CD4-positive, alpha-beta memory T cell (primary cell): ENCODE data around the gene APOL2. TPM values are rescaled to one million over a fixed set of nuclear protein-coding genes. Genes with fewer than 3 reads are reported as not detected.
A peak's percentile ranks its signal among the peaks of the same experiment; 100 is the strongest.
"Not testable (repeated sequence)": the region's sequence is repeated elsewhere in the genome, so short reads cannot be mapped to it uniquely, and the experiment has no call there.

Experiments used
- CTCF ChIA-PET: fragments of 350-600 bp; sonication (Branson Sonifier 250); formaldehyde crosslinking; loops from one replicate; lab custom pipeline; 2021; ENCODE audit warnings: inconsistent platforms; ENCODE audit not compliant: partially characterized antibody; lab: Charles Lee
- POLR2A ChIA-PET: fragments of 350-600 bp; sonication (Branson Sonifier 250); formaldehyde crosslinking; loops from one replicate; lab custom pipeline; 2021; ENCODE audit not compliant: partially characterized antibody; lab: Charles Lee
- DNase-seq, 5 donors: peaks; one replicate each; pipeline versions ENCODE4 v3.0.0 to v3.0.0-alpha.2; 2020 to 2022; ENCODE audit warnings: mixed read lengths in 1 of 5
- H3K27ac ChIP-seq: one replicate; pipeline ENCODE4 v1.7.0; 2013; ENCODE audit warnings: low read depth, low read length
- H3K27me3 ChIP-seq: 2 replicates; pipeline ENCODE4 v1.7.0; 2013; ENCODE audit warnings: mild to moderate bottlenecking, low read length, moderate library complexity; ENCODE audit not compliant: insufficient read depth
- H3K36me3 ChIP-seq: 2 replicates; pipeline ENCODE4 v1.7.0; 2013; ENCODE audit warnings: mild to moderate bottlenecking, low read length, moderate library complexity; ENCODE audit not compliant: insufficient read depth
- H3K4me1 ChIP-seq: 2 replicates; pipeline ENCODE4 v1.7.0; 2013; ENCODE audit warnings: mild to moderate bottlenecking, low read length, moderate library complexity; ENCODE audit not compliant: insufficient read depth
- H3K4me3 ChIP-seq, 2 donors: one replicate each; pipeline ENCODE4 v1.7.0; 2013; ENCODE audit warnings: low read length in 2 of 2, mild to moderate bottlenecking in 1 of 2
- H3K9me3 ChIP-seq, 2 donors: one replicate each; pipeline ENCODE4 v1.7.0; 2013; ENCODE audit warnings: low read length in 2 of 2, control low read depth in 1 of 2; ENCODE audit not compliant: control insufficient read depth in 1 of 2
- H3K27ac Mint-ChIP-seq, 7 donors: one replicate each; pipeline ENCODE4 v1.8.0; 2020 to 2021; ENCODE audit warnings: mixed read lengths in 7 of 7, mild to moderate bottlenecking in 6 of 7, inconsistent platforms in 3 of 7, moderate library complexity in 3 of 7
- H3K27me3 Mint-ChIP-seq, 2 donors: one replicate each; pipeline ENCODE4 v1.8.0; 2020 to 2021; ENCODE audit warnings: mixed read lengths in 2 of 2
- H3K36me3 Mint-ChIP-seq, 2 donors: one replicate each; pipeline ENCODE4 v1.8.0; 2020 to 2021; ENCODE audit warnings: mixed read lengths in 2 of 2, inconsistent platforms in 1 of 2, mild to moderate bottlenecking in 1 of 2
- H3K4me1 Mint-ChIP-seq, 4 donors: one replicate each; pipeline ENCODE4 v1.8.0; 2020 to 2021; ENCODE audit warnings: mixed read lengths in 4 of 4, mild to moderate bottlenecking in 1 of 4
- H3K4me3 Mint-ChIP-seq, 8 donors: one replicate each; pipeline ENCODE4 v1.8.0; 2020 to 2021; ENCODE audit warnings: mixed read lengths in 8 of 8, mild to moderate bottlenecking in 7 of 8, moderate library complexity in 6 of 8, inconsistent platforms in 3 of 8
- H3K9me3 Mint-ChIP-seq, 8 donors: one replicate each; pipeline ENCODE4 v1.8.0; 2020 to 2021; ENCODE audit warnings: mixed read lengths in 8 of 8, mild to moderate bottlenecking in 5 of 8, inconsistent platforms in 3 of 8, moderate library complexity in 1 of 8
- intact Hi-C: fragments of 100-400 bp; cut with micrococcal nuclease; formaldehyde crosslinking; loops from one replicate; pipeline ENCODE4 v1.15.1; 2023
- polyA plus RNA-seq, 2 donors: library from polyadenylated mRNA; unstranded; fragments of 300-500 nt; fragmentation: Illumina TruSeq; gene quantifications; one replicate each; pipeline ENCODE4 v1.2.3, GENCODE V29; 2021
- total RNA-seq, 2 experiments: library from RNA; stranded (reverse); gene quantifications; one replicate each; pipeline ENCODE4 v1.2.3, GENCODE V29; 2021

The APOL2 gene
- total and polyA plus RNA-seq, 4 experiments from 2014 or later, result 24.4 to 103 (median 61.7) TPM

- H3K27ac Mint-ChIP-seq, result peak overlapping the region in 1 of 7 donors; percentile 74
- CTCF ChIA-PET, H3K4me1 ChIP-seq, intact Hi-C loops, DNase-seq, POLR2A ChIA-PET, H3K9me3 Mint-ChIP-seq, H3K9me3 ChIP-seq, H3K4me3 ChIP-seq, H3K4me3 Mint-ChIP-seq, H3K4me1 Mint-ChIP-seq, H3K36me3 ChIP-seq, H3K36me3 Mint-ChIP-seq, H3K27me3 ChIP-seq, H3K27ac ChIP-seq: not testable (repeated sequence)
- peaks cover 5 to 16% of the 10 kb centered on the region in 2 donors for H3K27me3 Mint-ChIP-seq
Measured at GRCh38 chr22:36202906-36203305, 36.4 kb downstream of the APOL2 start.

- Mint-ChIP-seq H3K4me1 (peaks cover 2 to 16% (median 5%) of the 10 kb centered on the region in 4 donors), H3K9me3 (no peaks in the 10 kb centered on the region), H3K4me3 (no peak within 1 kb of the TSS), H3K27ac (no peak within 1 kb of the TSS), H3K36me3 (no peaks in the 10 kb centered on the region), H3K27me3 (peaks cover 5 to 16% of the 10 kb centered on the region in 2 donors)
- ChIA-PET POLR2A (no interaction called here), CTCF (interaction anchor here (0.7 kb wide), 1 partner anchor 285 kb away, joined by 3 read pairs; no protein-coding TSS in a partner anchor)
- DNase-seq, result no peak
- no peaks in the 10 kb centered on the region for H3K27me3 ChIP-seq
- intact Hi-C loops, result no loop called here
- H3K27ac ChIP-seq, result no peak within 1 kb of the TSS
- H3K4me3 ChIP-seq, result no peak within 1 kb of the TSS
- no peaks in the 10 kb centered on the region for H3K9me3 ChIP-seq
- H3K36me3 ChIP-seq, result no peaks in the 10 kb centered on the region
- H3K4me1 ChIP-seq, result no peaks in the 10 kb centered on the region
Measured at GRCh38 chr22:36201630-36202319, 37.6 kb downstream of the APOL2 start, which contains the start of gene APOL4. Gene APOL4, minus strand, starts transcription at chr22:36201809. Its CDS starts 75 bp downstream, at chr22:36201734.

GRCh38 chr22:36201025-36201424 lies 38.3 kb downstream of the APOL2 start:
- H3K36me3 ChIP-seq, H3K27ac Mint-ChIP-seq, H3K9me3 ChIP-seq, H3K9me3 Mint-ChIP-seq, H3K36me3 Mint-ChIP-seq, DNase-seq, H3K27me3 ChIP-seq, H3K27ac ChIP-seq, POLR2A ChIA-PET, intact Hi-C loops, H3K4me3 ChIP-seq, H3K4me3 Mint-ChIP-seq, H3K4me1 ChIP-seq, CTCF ChIA-PET: not testable (repeated sequence)
- Mint-ChIP-seq H3K4me1 (peaks cover 2 to 22% (median 5%) of the 10 kb centered on the region in 4 donors), H3K27me3 (peaks cover 5 to 15% of the 10 kb centered on the region in 2 donors)

- Histone ChIP-seq H3K27me3 (no peaks in the 10 kb centered on the region), H3K36me3 (no peaks in the 10 kb centered on the region), H3K9me3 (no peaks in the 10 kb centered on the region), H3K4me3 (no peak overlapping the region), H3K4me1 (no peaks in the 10 kb centered on the region), H3K27ac (no peak overlapping the region)
- ChIA-PET POLR2A (no interaction called here), CTCF (interaction anchor here (1.3 kb wide), 1 partner anchor 287 kb away, joined by 3 read pairs; no protein-coding TSS in a partner anchor)
- peaks cover 5 to 8% of the 10 kb centered on the region in 2 donors for H3K27me3 Mint-ChIP-seq
- peaks cover 2 to 22% (median 6%) of the 10 kb centered on the region in 4 donors for H3K4me1 Mint-ChIP-seq
- no peaks in the 10 kb centered on the region for H3K9me3 Mint-ChIP-seq
- DNase-seq, result no peak
- peak overlapping the region in 1 of 7 donors; percentile 48 for H3K27ac Mint-ChIP-seq
- H3K36me3 Mint-ChIP-seq, result no peaks in the 10 kb centered on the region
- no peak overlapping the region for H3K4me3 Mint-ChIP-seq
- intact Hi-C loops, result no loop called here
Measured at GRCh38 chr22:36199001-36199551, 40.3 kb downstream of the APOL2 start.

GRCh38 chr22:36198536-36198935 lies 40.8 kb downstream of the APOL2 start:
- Histone ChIP-seq H3K27ac (no peak overlapping the region), H3K4me1 (no peaks in the 10 kb centered on the region), H3K27me3 (no peaks in the 10 kb centered on the region), H3K9me3 (no peaks in the 10 kb centered on the region), H3K36me3 (no peaks in the 10 kb centered on the region), H3K4me3 (no peak overlapping the region)
- Mint-ChIP-seq H3K9me3 (no peaks in the 10 kb centered on the region), H3K4me1 (peaks cover 2 to 22% (median 6%) of the 10 kb centered on the region in 4 donors), H3K27ac (peak overlapping the region in 4 of 7 donors; percentile 4 to 62 (median 24)), H3K27me3 (peaks cover 3 to 6% of the 10 kb centered on the region in 2 donors), H3K4me3 (no peak overlapping the region), H3K36me3 (no peaks in the 10 kb centered on the region)
- ChIA-PET POLR2A (no interaction called here), CTCF (interaction anchor here (1.3 to 1.4 kb wide), 2 partner anchors 21 to 288 kb away, joined by 3 read pairs; no protein-coding TSS in a partner anchor)
- DNase-seq, result no peak
- intact Hi-C loops, result no loop called here

GRCh38 chr22:36197514-36198146 lies 41.7 kb downstream of the APOL2 start:
- H3K4me3 ChIP-seq, result no peak overlapping the region
- H3K36me3 ChIP-seq, result no peaks in the 10 kb centered on the region
- Mint-ChIP-seq H3K9me3 (no peaks in the 10 kb centered on the region), H3K4me3 (no peak overlapping the region), H3K27ac (peak overlapping the region in 2 of 7 donors; percentile 14 to 19), H3K27me3 (peaks cover 3 to 5% of the 10 kb centered on the region in 2 donors), H3K36me3 (no peaks in the 10 kb centered on the region), H3K4me1 (peaks cover 2 to 22% (median 6%) of the 10 kb centered on the region in 4 donors)
- no peaks in the 10 kb centered on the region for H3K4me1 ChIP-seq
- no peak overlapping the region for H3K27ac ChIP-seq
- no peaks in the 10 kb centered on the region for H3K27me3 ChIP-seq
- no peaks in the 10 kb centered on the region for H3K9me3 ChIP-seq
- CTCF ChIA-PET, result interaction anchor here (0.7 to 1.4 kb wide), 4 partner anchors 12 to 88 kb away, joined by 3 to 4 read pairs (median 4); no protein-coding TSS in a partner anchor
- DNase-seq, result no peak
- POLR2A ChIA-PET, result no interaction called here
- intact Hi-C loops, result no loop called here

GRCh38 chr22:36197065-36197440 lies 42.3 kb downstream of the APOL2 start:
- no peak overlapping the region for H3K4me3 Mint-ChIP-seq
- POLR2A ChIA-PET, result no interaction called here
- Histone ChIP-seq H3K4me3 (no peak overlapping the region), H3K4me1 (no peaks in the 10 kb centered on the region), H3K27ac (no peak overlapping the region), H3K9me3 (no peaks in the 10 kb centered on the region), H3K36me3 (no peaks in the 10 kb centered on the region), H3K27me3 (no peaks in the 10 kb centered on the region)
- DNase-seq, result no peak
- H3K27me3 Mint-ChIP-seq, result peaks cover 3 to 4% of the 10 kb centered on the region in 2 donors
- no peaks in the 10 kb centered on the region for H3K9me3 Mint-ChIP-seq
- CTCF ChIA-PET, result interaction anchor here (0.7 to 1.4 kb wide), 4 partner anchors 11 to 89 kb away, joined by 3 to 4 read pairs (median 4); no protein-coding TSS in a partner anchor
- H3K4me1 Mint-ChIP-seq, result peaks cover 2 to 22% (median 6%) of the 10 kb centered on the region in 4 donors
- H3K36me3 Mint-ChIP-seq, result no peaks in the 10 kb centered on the region
- H3K27ac Mint-ChIP-seq, result peak overlapping the region in 1 of 7 donors; percentile 14
- intact Hi-C loops, result no loop called here
